Lung (tissue), 12 donors: Measurements from ENCODE around the gene APLP1. TPM values are rescaled to one million over a fixed set of nuclear protein-coding genes. Genes with fewer than 3 reads are reported as not detected.

ENCODE experiments used
- ATAC-seq: fragments of 200-7000 bp; cut with Tn5 transposase; one replicate; pipeline ENCODE4 v1.9.1; 2020; ENCODE audit warnings: moderate number of reproducible peaks; ENCODE audit not compliant: insufficient read depth, low FRiP score
- DNase-seq, 3 donors: peaks; one replicate each; pipeline ENCODE4 v3.0.0-alpha.2; 2013 to 2017
- H3K27ac ChIP-seq, 2 donors: one replicate each; pipeline ENCODE4 v1.5.1; 2013; ENCODE audit warnings: mild to moderate bottlenecking in 2 of 2, moderate library complexity in 2 of 2, control low read depth in 1 of 2, inconsistent platforms in 1 of 2, low read depth in 1 of 2, low read length in 1 of 2
- H3K27me3 ChIP-seq, 3 donors: one replicate each; pipeline ENCODE4 v1.5.1; 2013; ENCODE audit warnings: low read length in 2 of 3; ENCODE audit not compliant: control insufficient read depth in 3 of 3, insufficient read depth in 3 of 3
- H3K36me3 ChIP-seq, 4 donors: one replicate each; pipeline ENCODE4 v1.5.1; 2013; ENCODE audit warnings: low read length in 4 of 4, mild to moderate bottlenecking in 1 of 4, moderate library complexity in 1 of 4; ENCODE audit not compliant: control insufficient read depth in 4 of 4, insufficient read depth in 4 of 4
- H3K4me1 ChIP-seq, 5 donors: one replicate each; pipeline ENCODE4 v1.5.1; 2013; ENCODE audit warnings: low read length in 5 of 5, mild to moderate bottlenecking in 2 of 5, moderate library complexity in 1 of 5; ENCODE audit not compliant: control insufficient read depth in 5 of 5, insufficient read depth in 5 of 5
- H3K4me3 ChIP-seq: one replicate; pipeline ENCODE4 v1.5.1; 2013; ENCODE audit warnings: mild to moderate bottlenecking, control low read depth, moderate library complexity
- H3K9ac ChIP-seq, 2 donors: one replicate each; pipeline ENCODE4 v1.5.1; 2013; ENCODE audit warnings: low read length in 2 of 2, control low read depth in 1 of 2; ENCODE audit not compliant: insufficient read depth in 1 of 2
- H3K9me3 ChIP-seq, 4 donors: one replicate each; pipeline ENCODE4 v1.5.1; 2013; ENCODE audit warnings: low read length in 3 of 4, mild to moderate bottlenecking in 1 of 4, moderate library complexity in 1 of 4; ENCODE audit not compliant: control insufficient read depth in 4 of 4, insufficient read depth in 3 of 4
- CTCF ChIP-seq: IDR thresholded peaks from 2 replicates; pipeline ENCODE4 v1.5.1; 2012; ENCODE audit warnings: mild to moderate bottlenecking; ENCODE audit errors: control extremely low read depth, extremely low read depth
- WGBS, 2 donors: extraction: QIAGEN DNeasy Blood & Tissue Kit; methylation state at CpG; one replicate each; pipeline ENCODE4 v1.1.7; 2013; 5-methylcytosine and 5-hydroxymethylcytosine counted together
- polyA plus RNA-seq, 2 donors: library from polyadenylated mRNA; stranded (reverse); fragments of 200-250 nt; gene quantifications; one replicate each; pipeline ENCODE4 v1.2.1, GENCODE V29; 2013
- total RNA-seq, 2 donors: library from RNA; depleted of rRNA in 1 of 2; stranded (reverse); fragments of >200 nt in 1 of 2; gene quantifications; one replicate each; pipeline ENCODE4 v1.2.1, GENCODE V29; 2014 to 2021
- donor health status: control.
- donor health status: control.
- donor health status: Bipolar disorder and iron deficiency.
- donor health status: healthy.
- donor health status: DM: yes; HTN: yes; CAD: no.

APLP1 gene
- total and polyA plus RNA-seq, 4 donors: 0.94 to 6.5 (median 2.0) TPM

DNA sequence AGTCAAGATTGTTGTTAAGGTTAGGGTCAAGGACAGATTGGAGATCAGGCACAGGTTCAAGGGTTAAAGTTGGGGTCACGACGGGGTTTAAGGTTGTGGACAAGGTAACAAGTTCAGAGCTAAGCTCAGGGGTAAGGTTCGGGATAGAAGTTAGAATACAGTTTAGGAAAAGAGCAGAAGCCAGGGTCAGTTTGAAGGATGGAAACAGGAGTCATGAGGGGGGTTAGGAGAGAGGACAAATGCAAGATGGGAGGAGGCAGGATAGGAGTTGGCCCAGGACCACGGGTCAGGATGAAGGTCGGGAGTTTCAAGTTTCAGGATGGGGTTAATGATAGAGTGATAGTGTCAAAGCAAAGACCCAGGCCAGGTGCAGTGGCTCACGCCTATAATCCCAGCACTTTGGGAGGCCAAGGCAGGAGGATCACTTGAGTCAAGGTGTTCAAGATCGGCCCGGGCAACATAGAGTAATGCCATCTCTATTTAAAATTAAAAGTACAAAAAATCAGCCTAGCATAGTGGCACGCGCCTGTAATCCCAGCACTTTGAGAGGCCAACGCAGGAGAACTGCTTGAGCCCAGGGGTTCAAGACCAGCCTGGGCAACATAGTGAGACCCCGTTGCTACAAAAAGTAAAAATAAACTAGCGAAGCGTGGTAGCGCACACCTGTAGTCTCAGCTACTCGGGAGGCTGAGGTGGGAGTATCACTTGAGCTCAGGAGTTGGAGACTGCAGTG is 23.7 kb upstream of the APLP1 start:
- no peak overlapping the region for H3K27ac ChIP-seq
- H3K9me3 ChIP-seq: peaks cover 0 to 9% (median 0%) of the 10 kb centered on the region in 4 donors
- H3K36me3 ChIP-seq: no peaks in the 10 kb centered on the region
- 58 to 60% methylated on average over 16 of the region's 16 CpGs for WGBS, 2 donors
- DNase-seq: no peak
- peaks cover 0 to 18% (median 5%) of the 10 kb centered on the region in 5 donors for H3K4me1 ChIP-seq
- H3K27me3 ChIP-seq: peaks cover 0 to 33% (median 27%) of the 10 kb centered on the region in 3 donors
- no peak overlapping the region for H3K4me3 ChIP-seq
- no peak for ATAC-seq
- no peak overlapping the region for H3K9ac ChIP-seq
- no peak for TF ChIP-seq CTCF

DNA sequence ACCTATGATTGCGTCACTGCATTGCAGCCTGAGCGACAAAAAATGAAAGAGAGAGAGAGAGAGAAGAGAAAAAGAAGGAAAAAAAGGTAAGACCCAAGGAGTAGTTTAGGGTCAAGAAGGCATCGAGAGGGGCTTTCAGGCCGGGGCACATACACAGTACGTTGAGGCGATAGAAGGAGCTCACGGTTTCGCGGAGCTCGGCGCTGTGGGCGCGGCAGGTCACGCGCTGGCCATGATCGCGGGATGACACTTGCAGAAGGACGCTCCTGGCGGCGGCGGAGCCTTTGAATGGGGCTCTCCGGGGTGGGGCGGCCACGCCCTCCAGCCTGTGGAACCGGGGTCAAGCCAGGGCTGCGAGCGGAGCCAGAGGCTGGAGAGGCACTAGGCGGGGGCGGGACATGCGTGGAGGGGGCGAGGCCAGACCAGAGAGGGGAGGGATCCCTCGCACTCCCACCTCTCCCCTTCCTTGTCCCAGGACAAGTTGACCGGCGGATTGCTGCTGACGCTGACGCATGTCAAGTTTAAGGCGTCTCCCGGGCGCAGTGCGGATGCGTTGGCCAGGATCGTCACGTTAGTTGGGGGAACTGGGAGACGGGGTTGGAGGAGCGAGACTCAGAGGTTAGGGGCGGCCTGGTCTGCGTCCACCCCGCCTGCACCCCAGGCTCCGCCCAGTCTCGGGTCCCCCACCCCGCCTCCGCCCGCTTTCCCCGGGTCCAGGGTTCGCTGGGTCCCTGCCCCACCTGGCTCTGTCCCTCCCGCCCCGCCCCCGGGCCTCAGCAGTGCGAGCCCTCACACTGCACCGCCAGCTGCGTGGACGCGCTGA is 22.9 kb upstream of the APLP1 start:
- H3K36me3 ChIP-seq: no peaks in the 10 kb centered on the region
- H3K4me1 ChIP-seq: peaks cover 0 to 18% (median 5%) of the 10 kb centered on the region in 5 donors
- WGBS, 2 donors: 4 to 5% methylated on average over 55 to 63 of the region's 63 CpGs
- DNase-seq: no peak
- ATAC-seq: no peak
- no peak overlapping the region for H3K9ac ChIP-seq
- H3K27ac ChIP-seq: no peak overlapping the region
- H3K4me3 ChIP-seq: no peak overlapping the region
- no peak for TF ChIP-seq CTCF
- peaks cover 0 to 9% (median 0%) of the 10 kb centered on the region in 4 donors for H3K9me3 ChIP-seq
- H3K27me3 ChIP-seq: peaks cover 0 to 33% (median 27%) of the 10 kb centered on the region in 3 donors

- peaks cover 3 to 33% (median 27%) of the 10 kb centered on the region in 3 donors for H3K27me3 ChIP-seq
- H3K4me3 ChIP-seq: no peak overlapping the region
- H3K9ac ChIP-seq: no peak overlapping the region
- 3% methylated on average over 26 of the region's 26 CpGs for WGBS, 2 donors
- no peak overlapping the region for H3K27ac ChIP-seq
- no peaks in the 10 kb centered on the region for H3K36me3 ChIP-seq
- no peak for ATAC-seq
- peaks cover 0 to 9% (median 0%) of the 10 kb centered on the region in 4 donors for H3K9me3 ChIP-seq
- DNase-seq: no peak
- H3K4me1 ChIP-seq: peaks cover 0 to 18% (median 5%) of the 10 kb centered on the region in 5 donors
- no peak for TF ChIP-seq CTCF
These were observed 22.2 kb upstream of the APLP1 start for GRCh38 chr19:35846038-35846668.
